Heart right ventricle (tissue), 16 donors: ENCODE data around the gene AUTS2. TPM values are rescaled to one million over a fixed set of nuclear protein-coding genes. Genes with fewer than 3 reads are reported as not detected.

ENCODE experiments used
- ATAC-seq, 8 donors: fragments of 200-7000 bp; cut with Tn5 transposase; one replicate each; pipeline ENCODE4 v1.9.1; 2020; ENCODE audit warnings: mild to moderate bottlenecking in 8 of 8, moderate library complexity in 8 of 8, moderate number of reproducible peaks in 1 of 8
- DNase-seq, 2 donors: peaks; one replicate each; pipeline ENCODE4 v3.0.0-alpha.2; 2020
- H3K27ac ChIP-seq, 10 donors: fragments of 200-600 bp; sonication (generic) in 2 of 10; one replicate each; pipeline versions ENCODE4 v1.5.0 to v1.8.0; 2020 to 2022; ENCODE audit warnings: mild to moderate bottlenecking in 3 of 10
- H3K27me3 ChIP-seq, 7 donors: fragments of 200-600 bp; one replicate each; pipeline ENCODE4 v1.8.0; 2021 to 2022; ENCODE audit warnings: mild to moderate bottlenecking in 2 of 7
- H3K36me3 ChIP-seq, 9 donors: fragments of 200-600 bp; sonication (generic) in 1 of 9; one replicate each; pipeline versions ENCODE4 v1.5.0 to v1.8.0; 2020 to 2022; ENCODE audit warnings: mild to moderate bottlenecking in 2 of 9
- H3K4me1 ChIP-seq, 9 donors: fragments of 200-600 bp; sonication (generic) in 1 of 9; one replicate each; pipeline versions ENCODE4 v1.5.0 to v1.8.0; 2020 to 2022; ENCODE audit warnings: mild to moderate bottlenecking in 4 of 9
- H3K4me3 ChIP-seq, 10 donors: fragments of 200-600 bp; sonication (generic) in 2 of 10; one replicate each; pipeline versions ENCODE4 v1.5.0 to v1.8.0; 2020 to 2022; ENCODE audit warnings: mild to moderate bottlenecking in 7 of 10, moderate library complexity in 2 of 10
- H3K9me3 ChIP-seq, 11 donors: fragments of 200-600 bp in 10 of 11; sonication (generic) in 2 of 11; one replicate each; pipeline versions ENCODE4 v1.5.0 to v1.8.0; 2013 to 2022; ENCODE audit warnings: mild to moderate bottlenecking in 2 of 11, control low read depth in 1 of 11, moderate library complexity in 1 of 11
- WGBS, 2 donors: extraction: QIAGEN DNeasy Blood & Tissue Kit; methylation state at CpG; one replicate each; pipeline ENCODE4 v1.1.7; 2013; ENCODE audit warnings: inconsistent platforms in 1 of 2; 5-methylcytosine and 5-hydroxymethylcytosine counted together
- intact Hi-C, 10 donors: fragments of 100-400 bp; cut with DNase I; formaldehyde crosslinking; loops; one replicate each; pipeline versions ENCODE4 v1.11.1 to v1.14.2; 2022
- polyA plus RNA-seq, 2 donors: library from polyadenylated mRNA; stranded (reverse); fragments of 200-250 nt; gene quantifications; one replicate each; pipeline ENCODE4 v1.2.3, GENCODE V29; 2013
- total RNA-seq, 10 donors: library from RNA; stranded (reverse); fragmentation: NEBNext Ultra II Directional in 3 of 10; extraction: Animal tissue kit (Norgen Biotek cat#: 25700) in 3 of 10; gene quantifications; one replicate each; pipeline versions ENCODE4 v1.2.1 to v1.2.4, GENCODE V29; 2021 to 2023
- TF ChIP-seq, protein P1 (sequence below), 9 donors: fragments of 200-600 bp; sonication (generic) in 2 of 9; IDR thresholded peaks; one replicate each; pipeline versions ENCODE4 v1.5.0 to v1.8.0; 2021 to 2022; ENCODE audit warnings: antibody characterized with exemption in 9 of 9, mild to moderate bottlenecking in 5 of 9, moderate library complexity in 1 of 9
- donor health status: Arrhythmogenic right ventricular cardiomyopathy.
- donor health status: ischemic (EF 13 %, LVEDD 7.1; RV severe dilation, severe dysfunction).
- donor health status: healthy with polysubstance abuse.
- donor health status: DM: no; HTN: yes; CAD: no.
- donor health status: DM: no; HTN: no; CAD: no.
- donor health status: ischemic (EF 25% LVEDD 6.9; RV normal size, moderate dysfunction).
- donor health status: ischemic (EF 25% LVEDD 5.7; RV mildly dilated, moderate dysfunction).
- donor health status: healthy.
- donor health status: DM: yes; HTN: yes; CAD: no.
- donor health status: Ischemic cardiomyopathy.
- donor health status: ischemic (EF 35%, LVEDD 5.7; RV mildly dilated, moderate dysfunction).
- donor health status: nonischemic (EF 11% LVEDD 7.7; RV severe dilation, severe dysfunction).
- donor health status: DM: yes; HTN: yes; CAD: no.
- donor health status: PGD.
- donor health status: ischemic (EF 29% LVEDD 5.4; RV normal size, mild dysfunction).
- donor health status: nonischemic (EF 23%, LVEDD 6.1; RV moderate dilation, normal function).

AUTS2 gene
- total and polyA plus RNA-seq, 12 donors: 1.6 to 11.2 (median 7.3) TPM

DNA sequence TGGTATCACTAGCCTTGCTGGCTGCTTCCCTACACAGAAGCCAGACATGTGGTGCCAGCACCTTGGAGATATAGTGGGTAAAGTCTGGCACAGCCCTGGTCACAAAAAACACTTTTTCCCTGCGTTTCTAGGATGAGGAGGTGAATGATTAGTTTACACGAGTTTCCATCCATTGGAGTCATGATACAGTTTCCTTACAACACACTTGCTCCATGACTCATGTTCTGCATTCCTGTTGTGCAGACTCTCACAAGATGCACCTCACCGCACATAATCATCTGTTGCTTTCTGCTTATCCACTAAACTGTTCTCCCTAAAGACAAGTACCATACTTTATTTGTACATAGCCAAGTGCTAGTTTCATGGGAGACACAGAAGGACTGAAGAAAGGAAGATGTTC, 786.6 kb downstream of the AUTS2 start:
- intact Hi-C loops: no loop called here
- ATAC-seq (no peak), DNase-seq (no peak)
- Histone ChIP-seq H3K4me3 (no peak overlapping the region), H3K36me3 (no peaks in the 10 kb centered on the region), H3K4me1 (peaks cover 0 to 17% (median 4%) of the 10 kb centered on the region in 9 donors), H3K27ac (no peak overlapping the region), H3K27me3 (no peaks in the 10 kb centered on the region), H3K9me3 (no peaks in the 10 kb centered on the region)
- WGBS, 2 donors: 88 to 89% methylated on average over 3 of the region's 3 CpGs
- TF ChIP-seq, protein P1, sequence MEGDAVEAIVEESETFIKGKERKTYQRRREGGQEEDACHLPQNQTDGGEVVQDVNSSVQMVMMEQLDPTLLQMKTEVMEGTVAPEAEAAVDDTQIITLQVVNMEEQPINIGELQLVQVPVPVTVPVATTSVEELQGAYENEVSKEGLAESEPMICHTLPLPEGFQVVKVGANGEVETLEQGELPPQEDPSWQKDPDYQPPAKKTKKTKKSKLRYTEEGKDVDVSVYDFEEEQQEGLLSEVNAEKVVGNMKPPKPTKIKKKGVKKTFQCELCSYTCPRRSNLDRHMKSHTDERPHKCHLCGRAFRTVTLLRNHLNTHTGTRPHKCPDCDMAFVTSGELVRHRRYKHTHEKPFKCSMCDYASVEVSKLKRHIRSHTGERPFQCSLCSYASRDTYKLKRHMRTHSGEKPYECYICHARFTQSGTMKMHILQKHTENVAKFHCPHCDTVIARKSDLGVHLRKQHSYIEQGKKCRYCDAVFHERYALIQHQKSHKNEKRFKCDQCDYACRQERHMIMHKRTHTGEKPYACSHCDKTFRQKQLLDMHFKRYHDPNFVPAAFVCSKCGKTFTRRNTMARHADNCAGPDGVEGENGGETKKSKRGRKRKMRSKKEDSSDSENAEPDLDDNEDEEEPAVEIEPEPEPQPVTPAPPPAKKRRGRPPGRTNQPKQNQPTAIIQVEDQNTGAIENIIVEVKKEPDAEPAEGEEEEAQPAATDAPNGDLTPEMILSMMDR (IDR thresholded peaks at IDR 0.05): no peak

GRCh38 chr7:70387217-70387616, 788.9 kb downstream of the AUTS2 start:
- ATAC-seq: peak in 2 of 8 donors; percentile 26 to 31
- no peak overlapping the region for H3K27ac ChIP-seq

DNA sequence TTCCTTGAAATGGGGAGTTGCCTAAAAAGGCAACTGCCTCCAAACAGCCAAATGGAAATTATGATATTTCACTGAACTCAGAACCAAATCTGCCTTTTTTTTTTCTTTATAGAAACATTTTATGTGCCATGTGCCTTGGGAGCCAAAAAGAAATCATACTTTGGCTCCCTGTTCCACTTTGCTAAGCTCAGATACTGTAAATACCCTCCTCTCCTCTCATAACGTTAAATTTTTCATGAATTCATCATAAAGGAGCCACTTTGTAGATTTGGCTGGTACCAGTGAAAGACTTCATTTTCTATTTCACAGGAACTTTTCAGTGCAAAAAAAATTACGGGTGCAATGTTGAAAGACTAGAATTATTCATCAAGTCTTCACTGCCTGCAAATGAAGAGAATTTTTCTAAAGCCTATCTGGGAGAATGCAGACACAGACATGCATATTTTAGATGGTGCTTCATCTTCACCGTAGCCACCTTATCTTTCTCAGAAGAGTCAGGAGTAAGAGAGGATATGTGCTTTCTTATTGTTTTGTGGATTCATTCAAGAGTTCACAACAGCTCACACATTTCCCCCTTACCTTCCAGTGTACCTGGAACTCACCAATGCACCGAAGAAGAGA, 791.4 kb downstream of the AUTS2 start:
- no peak for DNase-seq
- Histone ChIP-seq H3K9me3 (no peaks in the 10 kb centered on the region), H3K4me3 (no peak overlapping the region), H3K27me3 (no peaks in the 10 kb centered on the region), H3K4me1 (peaks cover 0 to 19% (median 11%) of the 10 kb centered on the region in 9 donors), H3K27ac (no peak overlapping the region), H3K36me3 (no peaks in the 10 kb centered on the region)
- intact Hi-C loops: no loop called here
- WGBS, 2 donors: 88% methylated on average over 4 of the region's 4 CpGs
- TF ChIP-seq, protein P1 (IDR thresholded peaks at IDR 0.05): no peak
- ATAC-seq: no peak

More at GRCh38 chr7:70387217-70387616, 788.9 kb downstream of the AUTS2 start:
- 46 to 56% methylated on average over 4 of the region's 4 CpGs for WGBS, 2 donors
- Histone ChIP-seq H3K9me3 (no peaks in the 10 kb centered on the region), H3K27me3 (no peaks in the 10 kb centered on the region), H3K4me1 (peaks cover 0 to 16% (median 8%) of the 10 kb centered on the region in 9 donors), H3K36me3 (no peaks in the 10 kb centered on the region), H3K4me3 (no peak overlapping the region)
- intact Hi-C loops: no loop called here
- DNase-seq: no peak
- TF ChIP-seq, protein P1 (IDR thresholded peaks at IDR 0.05): no peak

DNA sequence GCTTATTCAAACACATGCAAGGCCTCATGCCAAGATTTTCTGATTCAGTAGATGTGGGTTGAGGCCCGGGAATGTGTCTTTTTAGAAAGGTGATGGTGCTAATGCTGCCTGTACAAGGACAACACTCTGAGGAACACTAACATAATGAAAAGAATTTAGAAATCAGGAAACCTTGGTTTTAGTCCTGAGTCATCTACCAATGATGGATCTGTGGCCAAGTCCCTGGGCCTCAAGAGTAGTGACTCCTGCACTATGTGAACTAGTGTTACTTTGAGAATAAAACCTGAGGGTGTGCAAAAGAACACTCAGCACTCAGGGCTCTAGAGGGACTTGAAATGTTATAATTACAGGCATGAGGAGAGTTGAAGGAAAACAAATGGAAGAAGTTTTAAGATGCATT, 792.0 kb downstream of the AUTS2 start:
- Histone ChIP-seq H3K27me3 (no peaks in the 10 kb centered on the region), H3K9me3 (no peaks in the 10 kb centered on the region), H3K4me1 (peaks cover 0 to 19% (median 11%) of the 10 kb centered on the region in 9 donors), H3K27ac (no peak overlapping the region), H3K36me3 (no peaks in the 10 kb centered on the region), H3K4me3 (no peak overlapping the region)
- ATAC-seq: no peak
- WGBS, 2 donors: 93 to 100% methylated on average over 1 of the region's 1 CpG
- no peak for DNase-seq
- TF ChIP-seq, protein P1 (IDR thresholded peaks at IDR 0.05): no peak
- intact Hi-C loops: no loop called here
